IPS DF 19.7 (cell line): ENCODE data around the gene SMYD3.

ENCODE experiments used
- DNase-seq: peaks from one replicate; pipeline ENCODE4 v3.0.0-alpha.2; 2013; ENCODE audit warnings: low read depth, low spot score

SMYD3 gene

GRCh38 chr1:246515390-246516005 lies 8.4 kb upstream of the SMYD3 start:
- no peak for DNase-seq

DNA sequence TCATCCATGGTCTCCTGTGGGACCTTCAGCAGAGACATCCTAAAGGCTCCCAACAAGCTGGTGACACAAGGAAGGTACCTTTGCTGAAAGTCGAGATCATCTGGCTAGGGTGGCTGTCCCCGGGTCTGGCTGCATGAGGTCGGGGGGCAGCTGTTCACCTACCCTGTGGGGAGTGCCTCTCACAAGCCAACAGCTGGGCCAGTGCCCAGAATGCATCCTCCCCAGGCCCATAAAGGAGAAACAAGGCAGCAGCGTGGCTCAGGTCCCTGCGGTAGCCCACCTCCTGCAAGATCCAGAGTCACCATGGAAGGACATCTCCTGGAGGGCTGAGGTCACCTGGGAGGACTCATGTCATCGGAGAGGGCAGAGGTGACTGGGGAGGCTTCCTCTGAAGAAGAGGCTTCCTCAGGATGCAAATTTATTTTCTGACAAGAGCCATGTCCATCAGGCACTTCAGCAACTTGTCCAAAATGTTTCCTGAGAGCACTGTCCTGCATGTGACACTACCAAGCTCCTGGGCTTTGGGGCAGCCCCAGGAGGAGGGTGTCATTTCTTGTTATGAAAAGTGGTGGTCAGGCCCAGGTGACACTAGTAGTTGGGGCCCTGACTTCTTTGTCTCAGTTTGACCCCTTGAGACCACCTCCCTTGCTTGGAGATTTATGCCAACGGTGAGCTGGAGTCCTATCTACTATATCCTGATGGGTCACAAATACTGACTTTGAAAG lies 6.7 kb upstream of the SMYD3 start:
- no peak for DNase-seq

DNA sequence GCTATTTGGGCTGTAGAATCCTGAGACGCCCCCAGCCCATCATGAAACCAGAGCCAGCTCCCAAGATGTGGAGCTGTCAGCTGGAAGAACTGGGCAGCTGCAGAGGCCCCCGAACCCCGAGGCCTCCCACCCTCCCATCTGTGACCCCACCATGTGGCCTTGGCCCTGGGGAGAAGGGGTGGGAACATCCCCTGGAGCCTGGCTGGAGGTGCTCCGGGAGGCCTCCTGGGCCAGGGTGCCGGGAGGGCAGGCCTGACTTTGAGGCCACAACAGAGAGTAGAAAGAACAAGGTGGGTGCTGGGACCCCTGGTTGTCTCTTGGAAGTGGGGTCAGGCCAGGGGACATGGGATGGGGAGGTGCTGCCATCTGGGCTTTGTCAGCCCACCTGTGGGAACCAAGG lies 6.0 kb upstream of the SMYD3 start:
- DNase-seq: no peak

DNA sequence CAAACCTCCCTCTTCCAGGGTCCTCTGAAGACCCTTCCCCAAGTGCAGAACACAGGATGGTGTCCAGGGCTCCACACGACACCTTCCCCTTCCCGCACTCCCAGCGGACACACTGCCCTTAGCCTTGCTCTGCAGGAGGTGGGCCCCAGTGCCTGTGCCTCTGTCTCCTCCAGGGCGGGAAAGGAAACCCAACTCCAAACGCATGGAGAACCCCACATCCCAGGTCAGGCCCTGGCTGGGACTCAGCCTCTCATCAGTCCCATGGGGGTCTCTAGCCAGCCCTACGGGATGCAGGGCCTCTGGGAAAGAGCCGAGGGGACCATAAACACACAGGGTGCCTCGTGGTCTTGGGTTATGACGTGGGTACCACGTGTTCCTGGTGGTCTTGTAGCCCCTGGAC lies 5.6 kb upstream of the SMYD3 start:
- no peak for DNase-seq

DNA sequence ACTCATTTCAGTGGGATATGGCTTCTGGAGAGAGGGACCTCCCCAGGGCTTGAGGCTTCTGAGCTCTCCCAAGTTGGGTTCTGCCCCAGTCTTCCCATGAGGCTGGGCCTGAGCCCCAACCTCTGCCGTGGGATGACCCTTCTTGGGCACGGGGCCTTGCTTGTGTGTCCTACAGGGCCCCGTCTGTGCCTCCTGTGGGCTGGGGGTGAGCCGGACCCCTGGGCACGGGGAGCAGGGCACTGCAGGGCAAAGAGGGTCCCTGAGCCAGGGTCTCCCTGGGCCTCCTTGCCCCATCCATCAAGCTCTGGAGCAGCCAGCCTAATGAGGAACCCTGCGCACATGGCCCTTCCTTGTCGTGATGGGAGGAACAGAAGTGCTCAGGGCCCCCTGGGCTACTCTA lies 5.2 kb upstream of the SMYD3 start:
- DNase-seq: no peak

DNA sequence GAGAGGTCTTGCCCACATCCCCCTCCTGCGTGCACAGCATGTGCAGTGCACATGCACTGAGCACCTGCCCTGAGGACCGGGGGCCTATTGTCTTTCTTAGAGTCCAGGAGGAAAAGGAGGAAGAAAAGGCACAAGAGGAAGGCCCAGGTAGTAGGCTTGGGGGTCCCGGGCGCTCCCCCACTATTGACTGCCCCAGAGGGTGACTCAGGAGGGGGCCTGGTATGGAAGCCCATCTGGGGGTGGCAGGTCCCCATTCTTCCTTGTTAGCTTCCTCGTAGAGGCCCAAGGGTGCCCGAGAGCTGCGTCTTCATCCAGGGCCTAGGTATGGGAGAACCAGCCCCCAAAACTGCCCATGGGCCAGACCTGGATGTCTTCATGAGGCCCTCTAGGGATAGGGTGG lies 4.1 kb upstream of the SMYD3 start:
- DNase-seq: no peak

DNA sequence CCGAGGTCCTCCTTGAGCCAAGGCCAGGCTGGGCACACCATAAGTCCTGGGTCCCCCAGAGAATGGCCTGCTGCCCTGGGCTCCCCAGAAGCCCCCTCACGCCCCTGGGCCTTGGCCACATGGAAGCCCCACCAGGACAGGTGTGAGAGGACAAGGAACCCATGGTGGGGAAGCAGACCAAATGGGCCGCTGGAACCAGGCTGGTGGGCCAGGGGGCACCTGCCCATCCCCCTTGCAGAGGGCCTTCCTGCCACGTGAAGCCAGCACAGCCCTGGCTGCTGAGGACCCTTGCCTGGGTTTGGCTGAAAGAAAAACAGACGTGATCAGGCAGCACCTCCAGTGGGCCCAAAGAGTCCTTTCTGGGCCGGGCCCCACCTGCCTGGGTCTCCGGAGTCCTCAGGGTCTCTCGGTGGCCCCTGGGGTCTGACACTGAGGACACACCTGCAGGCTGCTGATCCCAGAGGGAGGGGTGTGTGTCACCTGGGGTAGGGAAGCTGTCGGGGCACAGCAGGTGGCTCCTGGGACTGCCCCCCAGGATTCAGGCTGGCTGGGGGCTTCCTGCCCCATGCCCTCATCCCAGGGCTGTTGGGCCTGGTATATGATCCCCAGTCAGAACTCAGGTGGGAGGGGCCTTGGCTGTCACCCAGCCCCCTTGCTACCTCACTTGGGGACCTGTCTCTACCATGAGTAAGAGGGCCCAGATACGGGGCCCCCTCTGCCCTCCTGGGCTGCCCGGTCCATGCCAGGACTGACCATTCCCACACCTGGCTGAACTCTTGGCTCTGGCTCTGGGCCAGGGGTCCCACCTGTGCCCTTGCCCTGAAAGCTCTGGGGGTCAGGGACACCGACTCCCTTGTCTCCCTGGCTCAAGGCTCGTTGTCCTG lies 3.3 kb upstream of the SMYD3 start:
- no peak for DNase-seq

DNA sequence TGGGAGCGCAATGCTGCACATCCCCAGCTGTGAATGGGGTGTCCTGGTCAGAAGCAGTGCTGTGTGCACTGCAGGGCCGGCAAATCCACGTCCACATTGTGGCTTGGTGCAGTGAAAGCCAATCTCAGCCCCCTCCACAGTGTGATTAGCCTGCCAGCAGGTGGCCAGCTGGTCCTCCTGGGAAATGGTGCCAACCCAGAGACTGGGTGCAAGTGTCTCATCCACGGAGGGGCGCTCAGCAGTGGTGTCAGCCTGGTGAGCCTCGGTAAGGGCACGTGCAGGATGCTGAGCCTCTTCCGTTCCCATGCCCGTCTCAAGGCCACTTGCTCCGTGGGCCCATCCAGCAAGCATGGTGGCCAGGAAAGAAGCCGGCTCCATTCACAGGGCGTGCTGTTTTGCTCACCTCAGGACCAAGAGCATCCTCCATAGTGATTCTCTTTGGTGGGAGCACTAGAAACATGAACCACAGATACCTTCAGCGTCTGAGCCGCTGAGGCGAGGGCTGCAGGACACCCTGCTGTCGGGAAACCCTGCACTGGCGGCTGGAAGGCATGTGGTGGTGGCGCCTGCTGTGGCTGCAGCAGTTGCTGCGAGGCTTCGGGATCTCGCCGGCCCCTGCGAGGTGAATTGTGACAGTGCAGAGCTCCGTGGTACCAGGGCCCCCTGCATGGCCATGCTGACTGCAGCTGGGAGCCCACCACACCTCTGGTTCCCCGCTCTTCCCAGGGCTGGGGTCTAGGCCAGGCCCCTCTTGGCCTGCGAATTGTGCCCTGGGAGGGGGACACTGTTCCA lies 2.0 kb upstream of the SMYD3 start:
- DNase-seq: no peak

DNA sequence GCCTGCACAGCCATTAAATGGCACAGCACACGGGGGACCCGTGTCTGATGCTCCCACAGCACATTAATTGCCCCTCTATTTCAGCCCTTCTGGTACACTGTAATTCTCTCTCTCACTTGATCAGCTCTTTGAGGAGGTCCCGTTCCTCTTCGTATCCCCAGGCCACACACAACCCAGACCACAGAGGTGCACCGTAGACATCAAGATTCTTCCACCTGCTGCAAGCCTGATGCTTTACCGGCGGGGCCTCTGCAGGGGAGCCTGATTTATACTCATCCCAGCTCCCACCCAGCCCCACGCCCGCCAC lies 759 bp downstream of the SMYD3 start:
- DNase-seq: no peak

DNA sequence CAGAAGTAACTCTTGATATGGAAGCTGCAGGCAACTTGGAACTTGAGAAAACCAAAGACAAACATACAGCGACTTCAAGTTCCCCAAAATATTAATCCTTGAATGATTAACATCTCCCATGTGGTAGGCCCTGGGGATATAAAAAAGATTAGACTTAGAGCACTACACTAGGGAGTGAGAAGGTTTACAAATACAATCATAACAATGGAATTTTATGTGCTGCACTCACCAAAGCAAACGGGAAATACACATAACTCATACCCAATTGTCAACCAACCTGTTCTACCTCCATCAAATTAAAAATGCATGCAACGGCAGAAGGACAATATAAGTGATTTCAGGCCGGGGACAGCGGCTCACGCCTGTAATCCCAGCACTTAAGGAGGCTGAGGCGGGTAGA lies 3.7 kb downstream of the SMYD3 start:
- no peak for DNase-seq

GRCh38 chr1:246497331-246497915 lies 9.7 kb downstream of the SMYD3 start:
- DNase-seq: no peak

GRCh38 chr1:246492611-246493245 lies 14.4 kb downstream of the SMYD3 start:
- peak; percentile 17 for DNase-seq

DNA sequence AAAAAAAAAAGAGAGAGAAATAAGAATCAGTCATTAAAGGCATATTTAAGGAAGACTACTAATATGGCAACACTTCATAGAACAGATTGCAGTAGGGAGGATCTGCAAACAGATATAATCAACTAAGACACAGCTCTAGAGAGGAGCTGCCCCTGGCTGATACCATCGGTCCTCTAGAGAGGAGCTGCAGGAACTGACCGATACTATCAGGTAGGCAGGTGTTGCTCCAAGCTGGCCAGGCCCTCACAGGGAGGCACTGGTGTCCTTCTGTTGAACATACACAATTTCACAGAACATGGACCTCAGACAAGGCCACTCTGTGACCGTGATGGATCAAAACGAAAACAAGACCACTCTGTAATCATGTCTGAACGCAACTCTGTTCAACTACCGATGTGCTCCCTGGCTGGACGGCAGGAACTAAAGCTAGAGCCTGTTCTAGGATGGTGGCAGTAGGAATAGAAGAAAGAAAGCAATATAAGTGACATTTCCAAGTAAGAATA lies 15.5 kb downstream of the SMYD3 start:
- no peak for DNase-seq

GRCh38 chr1:246488674-246489073 lies 18.4 kb downstream of the SMYD3 start:
- no peak for DNase-seq

DNA sequence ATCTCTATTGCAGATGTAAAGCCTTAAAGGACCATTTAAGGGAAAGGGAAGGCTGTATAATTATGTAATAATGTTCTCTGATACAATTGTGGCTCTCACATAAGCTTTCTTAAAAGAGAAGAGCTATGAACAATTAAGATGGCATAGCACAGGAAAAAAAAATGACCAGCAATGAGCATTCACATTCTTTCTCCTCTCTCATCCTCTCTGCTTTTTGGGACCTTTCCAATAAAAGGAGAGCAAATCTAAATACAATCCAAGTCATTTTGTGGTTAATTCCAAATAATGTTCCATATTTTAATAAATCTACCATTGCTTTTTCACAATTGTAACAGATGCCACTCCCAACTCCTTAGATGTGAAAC lies 23.5 kb downstream of the SMYD3 start:
- DNase-seq: no peak

DNA sequence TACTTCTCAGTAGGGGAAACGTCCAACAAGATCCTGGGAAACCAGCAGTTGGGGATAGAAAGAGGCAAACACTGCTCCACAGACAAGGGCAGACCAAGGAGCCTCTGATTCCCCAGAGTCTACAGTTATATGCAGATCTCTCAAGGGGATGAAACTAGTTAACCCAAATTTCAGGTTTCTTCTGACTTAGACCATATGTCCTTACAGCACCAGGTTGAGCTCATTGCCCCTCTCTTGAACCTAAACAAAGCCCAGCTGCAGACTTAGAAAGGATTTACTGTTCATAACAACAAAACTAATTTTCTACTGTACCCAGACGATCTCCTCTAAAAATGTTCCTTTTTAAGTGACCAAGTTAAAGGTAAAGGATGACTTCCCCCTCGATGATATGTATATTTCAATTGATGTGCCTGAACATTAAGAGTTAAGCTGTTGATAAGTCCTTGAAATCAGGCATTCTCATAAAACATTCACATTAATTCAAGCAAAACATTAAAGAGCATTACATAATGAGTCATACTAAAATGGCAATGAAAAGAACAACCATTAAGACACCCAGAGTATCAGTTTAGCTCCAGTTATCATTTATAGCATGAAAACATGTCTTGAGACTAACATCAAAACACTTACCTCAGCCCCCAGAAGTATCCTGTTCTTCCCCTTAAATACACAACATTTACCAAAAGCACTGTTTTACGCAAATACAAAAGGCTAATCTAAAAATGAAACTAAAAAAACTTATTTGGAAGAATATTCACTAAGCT lies 24.1 kb downstream of the SMYD3 start:
- no peak for DNase-seq

- DNase-seq: no peak
Observed at GRCh38 chr1:246479061-246479460, 28.0 kb downstream of the SMYD3 start.

- no peak for DNase-seq
Observed at GRCh38 chr1:246477634-246478033, 29.4 kb downstream of the SMYD3 start.

DNA sequence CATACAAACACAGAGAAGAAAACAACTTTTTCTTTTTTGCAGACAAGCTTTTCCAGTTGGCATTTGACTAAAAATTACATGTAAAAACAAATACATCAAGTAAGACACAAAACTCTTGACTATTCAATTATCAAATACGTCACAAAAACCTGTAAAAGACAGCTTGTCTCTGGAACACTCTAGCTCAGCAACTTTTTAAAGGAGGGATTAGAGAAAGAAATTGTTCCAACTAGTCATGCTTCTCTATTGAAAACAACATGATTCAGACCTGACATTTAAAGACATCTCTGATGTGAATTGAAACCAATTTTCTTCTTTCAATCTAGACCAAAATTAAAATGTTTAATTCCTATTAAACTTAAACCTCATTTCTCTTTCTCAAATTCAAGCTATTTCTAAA lies 30.3 kb downstream of the SMYD3 start:
- no peak for DNase-seq

DNA sequence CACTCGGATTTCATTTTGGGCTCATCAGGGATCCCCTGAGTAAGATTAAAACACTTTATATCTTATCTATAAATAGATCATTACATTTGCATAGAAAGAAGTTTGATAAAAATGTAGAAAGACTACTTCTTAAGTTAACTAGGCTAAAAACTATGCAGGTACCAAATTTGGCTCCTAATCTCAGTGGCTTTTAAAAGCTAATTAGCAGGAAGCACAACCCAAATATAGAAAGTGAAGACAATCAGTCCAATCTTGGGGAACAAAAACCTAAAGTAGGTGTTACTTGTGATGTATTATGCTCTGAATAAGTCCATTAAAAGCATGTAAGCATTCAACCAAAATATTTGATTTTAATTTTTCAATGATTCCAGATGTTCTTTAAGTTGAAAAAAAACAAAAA lies 35.4 kb downstream of the SMYD3 start:
- DNase-seq: no peak
